Measurements from ENCODE around the gene TAPT1. TPM values are rescaled to one million over a fixed set of nuclear protein-coding genes. Genes with fewer than 3 reads are reported as not detected.

TAPT1 gene
- total and polyA plus RNA-seq, 2 donors (not counting 3 experiments of a cell fraction or from before 2014, with no cell fraction given) = 6.9 to 17.5 TPM

GRCh38 chr4:16259241-16259888 lies 33.1 kb upstream of the TAPT1 start:
- no peak overlapping the region for H2AFZ ChIP-seq (ENCODE audit: low read depth, low read length)
- TF ChIP-seq EZH2 (IDR thresholded peaks at IDR 0.05; ENCODE audit: borderline replicate concordance, low read depth, low read length, severe bottlenecking) = no peak
- no peak for TF ChIP-seq POLR2AphosphoS5 (IDR thresholded peaks at IDR 0.05; ENCODE audit: insufficient read depth, low read depth, low read length)
- no peak for TF ChIP-seq FOS (IDR thresholded peaks at IDR 0.05; ENCODE audit: borderline replicate concordance, insufficient read depth, low read length)
- no peak for TF ChIP-seq GATA2 (IDR thresholded peaks at IDR 0.05; ENCODE audit: insufficient read depth, insufficient read length, low read depth, low read length)
- no peak for TF ChIP-seq MYC (IDR thresholded peaks at IDR 0.05; ENCODE audit: low read depth, low read length)
- no peak for TF ChIP-seq POLR2A (IDR thresholded peaks at IDR 0.05; ENCODE audit: low read depth, low read length)
- TF ChIP-seq MAX (IDR thresholded peaks at IDR 0.05; ENCODE audit: insufficient read depth, insufficient read length) = no peak
- TF ChIP-seq JUN (IDR thresholded peaks at IDR 0.05; ENCODE audit: borderline replicate concordance, insufficient read depth, insufficient read length, low read depth) = no peak
- TF ChIP-seq CTCF (IDR thresholded peaks at IDR 0.05; ENCODE audit: extremely low read depth in 1 of 2, insufficient read depth in 1 of 2, low read depth in 1 of 2, low read length in 2 of 2) = no peak
- no peak for DNase-seq (ENCODE audit: low read depth, low spot score)
- no TSS peak for BruUV-seq (replicated peaks)
- dilution Hi-C loops (cut with MboI; ENCODE audit: extremely low pct_ligation_motif_present, low sequenced_read_pairs) = no loop called here
- no peaks in the 10 kb centered on the region for H3K79me2 ChIP-seq (ENCODE audit: control insufficient read depth, insufficient read depth, low read length)
- H3K4me3 ChIP-seq (replicated peaks in 1 of 3; ENCODE audit: insufficient read depth in 1 of 3, low read depth in 1 of 3, low read length in 3 of 3) = no peak overlapping the region
- H4K20me1 ChIP-seq (replicated peaks; ENCODE audit: control insufficient read depth, extremely low read depth, insufficient read depth, low read length) = no peaks in the 10 kb centered on the region
- ChIA-PET CTCF (interaction anchor here (0.8 to 1.2 kb wide), 2 partner anchors 10 to 376 kb away, joined by 3 to 4 read pairs; no protein-coding TSS in a partner anchor), POLR2A (no interaction called here)
- no peaks in the 10 kb centered on the region for H3K9me1 ChIP-seq (replicated peaks; ENCODE audit: control insufficient read depth, extremely low read depth, insufficient read depth, low read length)
- no peaks in the 10 kb centered on the region for H3K4me1 ChIP-seq (ENCODE audit: control insufficient read depth, extremely low read depth, insufficient read depth, low read length)
- no peak overlapping the region for H3K27ac ChIP-seq (ENCODE audit: insufficient read depth, low read depth, low read length)
- H3K36me3 ChIP-seq (ENCODE audit: control insufficient read depth in 2 of 2, extremely low read depth in 1 of 2, insufficient read depth in 2 of 2, low read length in 2 of 2) = no peaks in the 10 kb centered on the region
- H3K27me3 ChIP-seq (ENCODE audit: control insufficient read depth in 2 of 2, insufficient read depth in 2 of 2, low read length in 2 of 2) = no peaks in the 10 kb centered on the region
- no peak overlapping the region for H3K4me2 ChIP-seq (ENCODE audit: insufficient read depth, low read length)
- intact Hi-C loops (cut with micrococcal nuclease) = no loop called here
- H3K9me3 ChIP-seq (replicated peaks; ENCODE audit: control insufficient read depth, insufficient read depth, low read length) = no peaks in the 10 kb centered on the region
- no peak overlapping the region for H3K9ac ChIP-seq (replicated peaks; ENCODE audit: extremely low read depth, insufficient read depth, low read length)
- no peak for FAIRE-seq
